PFSK-1 (cell line): ENCODE measurements around the gene MAD1L1.

Experiments used
- FOXP2 ChIP-seq: optimal IDR thresholded peaks from 2 replicates; pipeline ENCODE3; 2011; ENCODE audit warnings: borderline replicate concordance, control low read depth, inconsistent platforms; ENCODE audit not compliant: insufficient read depth; ENCODE audit errors: extremely low read length, extremely low read depth
- POLR2AphosphoS5 ChIP-seq: IDR thresholded peaks from 2 replicates; pipeline ENCODE4 v1.6.1; 2012; ENCODE audit warnings: low read depth, mild to moderate bottlenecking, control low read depth, low read length, moderate library complexity
- REST ChIP-seq, 2 experiments: IDR thresholded peaks; 2 replicates each; pipeline versions ENCODE4 v1.6.1 to v1.8.0; 2011 to 2012; ENCODE audit warnings: low read depth in 2 of 2, low read length in 2 of 2, control low read depth in 1 of 2, inconsistent platforms in 1 of 2, mild to moderate bottlenecking in 1 of 2, moderate library complexity in 1 of 2; ENCODE audit not compliant: insufficient read depth in 1 of 2
- SIN3A ChIP-seq: IDR thresholded peaks from 2 replicates; pipeline ENCODE4 v1.6.1; 2012; ENCODE audit warnings: mild to moderate bottlenecking, low read length, moderate library complexity, borderline replicate concordance; ENCODE audit not compliant: insufficient read depth
- TAF1 ChIP-seq: IDR thresholded peaks from 2 replicates; pipeline ENCODE4 v1.6.1; 2012; ENCODE audit warnings: low read length, control low read depth, borderline replicate concordance; ENCODE audit not compliant: insufficient read depth

Gene MAD1L1

GRCh38 chr7:1918063-1918645, 314.6 kb downstream of the MAD1L1 start:
- TF ChIP-seq REST (IDR thresholded peaks at IDR 0.05; ENCODE audit: insufficient read depth in 1 of 2, low read depth in 2 of 2, low read length in 2 of 2) (no peak), TAF1 (no peak), SIN3A (no peak), POLR2AphosphoS5 (no peak), FOXP2 (no peak)

- TF ChIP-seq SIN3A (no peak), FOXP2 (no peak), TAF1 (no peak), POLR2AphosphoS5 (no peak), REST (IDR thresholded peaks at IDR 0.05; ENCODE audit: insufficient read depth in 1 of 2, low read depth in 2 of 2, low read length in 2 of 2) (no peak)
These were observed 315.3 kb downstream of the MAD1L1 start for GRCh38 chr7:1917221-1918062.

GRCh38 chr7:1916601-1916970, 316.2 kb downstream of the MAD1L1 start:
- TF ChIP-seq SIN3A (no peak), FOXP2 (no peak), POLR2AphosphoS5 (no peak), REST (IDR thresholded peaks at IDR 0.05; ENCODE audit: insufficient read depth in 1 of 2, low read depth in 2 of 2, low read length in 2 of 2) (no peak), TAF1 (no peak)

GRCh38 chr7:1915956-1916600, 316.7 kb downstream of the MAD1L1 start:
- TF ChIP-seq REST (IDR thresholded peaks at IDR 0.05; ENCODE audit: insufficient read depth in 1 of 2, low read depth in 2 of 2, low read length in 2 of 2) (no peak), FOXP2 (no peak), TAF1 (no peak), POLR2AphosphoS5 (no peak), SIN3A (no peak)
